ENCODE data around the gene MAIP1.

MAIP1 gene

DNA sequence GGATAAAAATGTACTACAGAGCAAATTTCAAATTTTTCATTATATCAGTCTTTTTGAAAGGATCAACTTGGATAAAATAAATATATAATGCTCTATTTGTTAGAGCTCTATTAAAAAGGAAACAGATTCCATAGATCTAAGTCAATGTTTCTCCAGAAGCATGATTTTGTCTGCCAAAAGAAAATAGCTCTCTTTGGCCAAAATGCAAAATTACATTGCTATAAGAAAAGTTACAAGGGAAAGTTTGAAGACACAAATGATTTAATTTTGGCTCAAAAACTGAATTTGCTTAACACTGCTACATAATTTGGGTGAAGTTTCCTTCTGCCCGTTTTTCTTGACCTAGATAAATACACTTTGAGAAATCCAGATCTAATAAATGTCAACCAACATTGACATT, 28.6 kb upstream of the MAIP1 start:
- no peak overlapping the region for H3K4me3 ChIP-seq (ENCODE audit: low read depth in 1 of 2, low read length in 2 of 2)
- peaks cover 7% of the 10 kb centered on the region in 2 donors for H3K36me3 ChIP-seq (ENCODE audit: control insufficient read depth in 1 of 2, insufficient read depth in 2 of 2, low read length in 2 of 2)

DNA sequence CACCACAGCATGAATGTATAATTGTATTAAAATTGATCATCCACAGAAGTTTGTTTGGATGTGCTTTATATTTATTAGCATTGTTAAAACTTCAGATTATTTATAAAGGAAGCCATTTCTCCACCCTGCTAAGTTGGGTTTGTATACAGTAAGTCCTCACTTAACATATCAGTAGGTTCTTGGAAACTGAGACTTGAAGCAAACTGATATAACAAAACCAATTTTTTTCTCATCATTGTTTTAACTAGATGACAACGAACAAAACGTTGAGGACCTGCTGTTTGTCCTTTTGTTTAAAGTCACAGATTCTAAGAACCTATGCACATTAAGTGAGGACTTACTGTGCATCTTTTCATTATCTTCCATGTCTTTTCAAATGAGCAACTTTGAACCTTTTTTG, 27.2 kb upstream of the MAIP1 start:
- H3K9me3 ChIP-seq (ENCODE audit: control insufficient read depth in 1 of 2, low read length in 2 of 2), result no peaks in the 10 kb centered on the region
- H3K27ac ChIP-seq (ENCODE audit: low read length), result no peak overlapping the region
- no peaks in the 10 kb centered on the region for H3K4me1 ChIP-seq (ENCODE audit: control insufficient read depth in 1 of 2, insufficient read depth in 2 of 2, low read length in 2 of 2)
- H3K36me3 ChIP-seq (ENCODE audit: control insufficient read depth in 1 of 2, insufficient read depth in 2 of 2, low read length in 2 of 2), result peaks cover 18 to 19% of the 10 kb centered on the region in 2 donors
- no peak overlapping the region for H3K4me3 ChIP-seq (ENCODE audit: low read depth in 1 of 2, low read length in 2 of 2)
- no peaks in the 10 kb centered on the region for H3K27me3 ChIP-seq (ENCODE audit: low read depth, low read length)

More for the DNA sequence above, 28.6 kb upstream of the MAIP1 start:
- peaks cover 0 to 5% of the 10 kb centered on the region in 2 donors for H3K4me1 ChIP-seq (ENCODE audit: control insufficient read depth in 1 of 2, insufficient read depth in 2 of 2, low read length in 2 of 2)
- no peaks in the 10 kb centered on the region for H3K27me3 ChIP-seq (ENCODE audit: low read depth, low read length)
- H3K9me3 ChIP-seq (ENCODE audit: control insufficient read depth in 1 of 2, low read length in 2 of 2), result no peaks in the 10 kb centered on the region
- no peak overlapping the region for H3K27ac ChIP-seq (ENCODE audit: low read length)

DNA sequence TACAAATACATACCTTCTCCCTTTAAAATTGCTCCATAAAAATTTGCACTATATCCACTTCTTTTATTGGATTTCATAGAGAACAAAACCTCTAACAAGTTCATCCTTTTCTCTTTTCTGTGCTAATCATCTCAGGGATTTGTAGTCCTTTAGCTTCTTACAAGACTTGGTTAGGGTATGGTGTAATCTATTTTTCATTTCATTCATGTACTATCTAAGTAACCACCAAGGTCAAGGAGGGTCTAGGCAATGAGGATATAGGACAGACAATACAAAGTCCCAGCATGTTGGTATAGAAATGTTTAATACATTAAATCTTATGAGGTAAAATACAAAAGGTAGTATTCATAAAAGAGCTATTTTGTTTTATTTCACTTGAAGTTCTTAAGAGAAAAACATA, 26.8 kb upstream of the MAIP1 start:
- H3K36me3 ChIP-seq (ENCODE audit: control insufficient read depth in 1 of 2, insufficient read depth in 2 of 2, low read length in 2 of 2), result peaks cover 19% of the 10 kb centered on the region in 2 donors
- no peaks in the 10 kb centered on the region for H3K27me3 ChIP-seq (ENCODE audit: low read depth, low read length)
- H3K27ac ChIP-seq (ENCODE audit: low read length), result no peak overlapping the region
- H3K4me3 ChIP-seq (ENCODE audit: low read depth in 1 of 2, low read length in 2 of 2), result no peak overlapping the region
- no peaks in the 10 kb centered on the region for H3K4me1 ChIP-seq (ENCODE audit: control insufficient read depth in 1 of 2, insufficient read depth in 2 of 2, low read length in 2 of 2)
- H3K9me3 ChIP-seq (ENCODE audit: control insufficient read depth in 1 of 2, low read length in 2 of 2), result no peaks in the 10 kb centered on the region

DNA sequence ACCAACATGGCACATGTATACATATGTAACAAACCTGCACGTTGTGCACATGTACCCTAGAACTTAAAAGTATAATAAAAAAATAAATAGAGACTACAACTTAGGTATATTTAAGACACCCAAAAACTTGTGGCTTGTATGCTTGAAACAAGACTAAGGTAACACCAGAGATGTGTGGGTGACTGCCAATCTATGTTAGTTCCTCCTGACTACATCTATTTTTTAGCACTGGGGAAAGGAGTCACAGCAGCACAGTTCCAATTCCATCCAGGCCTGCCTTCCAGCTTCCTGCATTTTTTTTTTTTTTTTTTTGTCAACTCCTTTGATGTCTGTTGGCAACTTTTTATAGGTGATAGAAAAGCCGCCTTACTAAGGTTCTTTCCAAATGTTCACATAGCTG, 26.1 kb upstream of the MAIP1 start:
- H3K27me3 ChIP-seq (ENCODE audit: low read depth, low read length), result no peaks in the 10 kb centered on the region
- no peak overlapping the region for H3K27ac ChIP-seq (ENCODE audit: low read length)
- H3K4me3 ChIP-seq (ENCODE audit: low read depth in 1 of 2, low read length in 2 of 2), result no peak overlapping the region
- peaks cover 19% of the 10 kb centered on the region in 2 donors for H3K36me3 ChIP-seq (ENCODE audit: control insufficient read depth in 1 of 2, insufficient read depth in 2 of 2, low read length in 2 of 2)
- H3K4me1 ChIP-seq (ENCODE audit: control insufficient read depth in 1 of 2, insufficient read depth in 2 of 2, low read length in 2 of 2), result no peaks in the 10 kb centered on the region
- H3K9me3 ChIP-seq (ENCODE audit: control insufficient read depth in 1 of 2, low read length in 2 of 2), result no peaks in the 10 kb centered on the region

DNA sequence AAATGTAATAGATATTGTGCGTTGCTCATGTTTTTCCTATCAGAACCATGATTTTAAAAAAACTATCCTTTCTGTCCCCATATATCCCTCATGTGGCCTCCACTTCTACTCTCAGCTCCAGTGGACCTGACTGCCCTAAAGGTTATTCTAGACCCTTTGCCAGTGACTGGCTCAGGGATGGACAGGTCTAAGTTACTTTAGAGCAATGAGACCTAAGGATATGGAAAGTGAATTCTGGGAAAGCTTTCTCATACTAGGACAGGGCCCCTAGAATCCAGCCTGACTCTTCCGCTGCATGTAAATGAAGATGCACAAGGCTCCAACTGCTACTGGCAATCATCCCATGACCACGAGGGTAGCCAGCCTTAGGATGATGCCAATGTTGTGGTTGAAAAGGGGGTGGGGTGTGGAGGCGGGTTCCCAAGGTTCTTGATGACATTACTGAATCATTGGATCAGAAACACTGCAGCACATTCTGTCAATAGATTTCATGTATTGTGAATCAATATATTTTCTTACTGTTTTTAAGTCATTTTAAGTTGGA, 23.0 kb upstream of the MAIP1 start:
- H3K9me3 ChIP-seq (ENCODE audit: control insufficient read depth in 1 of 2, low read length in 2 of 2), result no peaks in the 10 kb centered on the region
- no peak overlapping the region for H3K4me3 ChIP-seq (ENCODE audit: low read depth in 1 of 2, low read length in 2 of 2)
- H3K27me3 ChIP-seq (ENCODE audit: low read depth, low read length), result no peaks in the 10 kb centered on the region
- H3K4me1 ChIP-seq (ENCODE audit: control insufficient read depth in 1 of 2, insufficient read depth in 2 of 2, low read length in 2 of 2), result no peaks in the 10 kb centered on the region
- no peak overlapping the region for H3K27ac ChIP-seq (ENCODE audit: low read length)
- peaks cover 18 to 30% of the 10 kb centered on the region in 2 donors for H3K36me3 ChIP-seq (ENCODE audit: control insufficient read depth in 1 of 2, insufficient read depth in 2 of 2, low read length in 2 of 2)

DNA sequence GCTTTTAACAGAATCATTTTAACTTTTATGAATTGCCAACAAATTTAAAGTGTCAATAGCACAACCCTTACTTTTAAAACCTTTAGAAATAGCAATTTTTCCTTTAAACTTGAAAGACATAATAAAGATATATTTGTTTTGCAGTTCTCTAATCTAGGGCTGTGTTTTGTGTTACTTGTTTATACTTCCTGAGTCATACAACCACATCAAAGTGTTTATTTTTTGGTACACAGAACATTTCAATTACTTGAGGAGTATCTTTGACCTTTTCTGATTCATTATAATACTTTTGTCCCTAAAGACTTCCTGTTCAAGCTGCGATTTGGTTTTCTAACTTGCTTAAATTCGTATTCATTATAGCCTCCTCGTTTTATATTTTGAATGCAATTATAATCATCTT, 21.9 kb upstream of the MAIP1 start:
- no peak overlapping the region for H3K27ac ChIP-seq (ENCODE audit: low read length)
- peaks cover 22 to 33% of the 10 kb centered on the region in 2 donors for H3K36me3 ChIP-seq (ENCODE audit: control insufficient read depth in 1 of 2, insufficient read depth in 2 of 2, low read length in 2 of 2)
- no peaks in the 10 kb centered on the region for H3K4me1 ChIP-seq (ENCODE audit: control insufficient read depth in 1 of 2, insufficient read depth in 2 of 2, low read length in 2 of 2)

DNA sequence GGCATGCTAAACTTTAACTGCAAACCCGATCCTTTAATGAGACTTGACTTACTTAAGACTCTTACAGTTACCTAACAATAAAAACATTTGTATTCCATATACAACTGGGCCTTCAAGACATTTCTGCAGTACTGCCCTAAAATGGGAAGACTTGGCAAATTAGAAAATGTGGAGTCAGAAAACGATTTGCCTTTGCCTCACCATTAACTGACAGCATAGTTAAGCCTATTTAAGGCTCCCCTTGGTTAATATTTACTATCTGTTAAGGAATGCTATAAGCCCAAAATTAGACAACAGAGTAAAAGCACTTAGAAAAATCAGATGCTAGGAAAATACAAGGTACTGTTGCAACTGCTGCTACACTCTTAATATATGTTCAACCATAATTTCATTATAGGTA, 18.8 kb upstream of the MAIP1 start:
- no peaks in the 10 kb centered on the region for H3K27me3 ChIP-seq (ENCODE audit: low read depth, low read length)
- peaks cover 32 to 37% of the 10 kb centered on the region in 2 donors for H3K36me3 ChIP-seq (ENCODE audit: control insufficient read depth in 1 of 2, insufficient read depth in 2 of 2, low read length in 2 of 2)
- H3K27ac ChIP-seq (ENCODE audit: low read length), result no peak overlapping the region
- no peak overlapping the region for H3K4me3 ChIP-seq (ENCODE audit: low read depth in 1 of 2, low read length in 2 of 2)
- no peaks in the 10 kb centered on the region for H3K9me3 ChIP-seq (ENCODE audit: control insufficient read depth in 1 of 2, low read length in 2 of 2)
- H3K4me1 ChIP-seq (ENCODE audit: control insufficient read depth in 1 of 2, insufficient read depth in 2 of 2, low read length in 2 of 2), result no peaks in the 10 kb centered on the region

More for the DNA sequence above, 21.9 kb upstream of the MAIP1 start:
- Histone ChIP-seq H3K9me3 (ENCODE audit: control insufficient read depth in 1 of 2, low read length in 2 of 2) (no peaks in the 10 kb centered on the region), H3K27me3 (ENCODE audit: low read depth, low read length) (no peaks in the 10 kb centered on the region), H3K4me3 (ENCODE audit: low read depth in 1 of 2, low read length in 2 of 2) (no peak overlapping the region)

DNA sequence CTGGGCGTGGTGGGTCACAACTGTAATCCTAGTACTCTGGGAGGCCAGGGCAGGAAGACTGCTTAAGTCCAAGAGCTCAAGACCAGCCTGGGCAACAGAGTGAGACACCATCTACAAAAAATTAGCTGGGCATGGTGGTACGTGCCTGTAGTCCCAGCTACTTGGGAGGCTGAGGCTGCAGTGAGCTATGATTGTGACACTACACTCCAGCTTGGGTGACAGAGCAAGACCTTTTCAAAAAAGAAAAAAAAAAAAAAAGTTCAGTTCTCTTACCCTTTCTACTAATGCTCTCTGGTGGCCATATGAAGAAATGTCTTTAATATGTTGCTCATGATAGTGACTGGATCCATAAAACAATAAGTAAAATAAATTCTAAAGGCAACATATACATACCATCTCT, 15.0 kb upstream of the MAIP1 start:
- H3K27ac ChIP-seq (ENCODE audit: low read length), result no peak overlapping the region
- no peak overlapping the region for H3K4me3 ChIP-seq (ENCODE audit: low read depth in 1 of 2, low read length in 2 of 2)
- H3K4me1 ChIP-seq (ENCODE audit: control insufficient read depth in 1 of 2, insufficient read depth in 2 of 2, low read length in 2 of 2), result no peaks in the 10 kb centered on the region
- H3K36me3 ChIP-seq (ENCODE audit: control insufficient read depth in 1 of 2, insufficient read depth in 2 of 2, low read length in 2 of 2), result peaks cover 29 to 32% of the 10 kb centered on the region in 2 donors
- H3K9me3 ChIP-seq (ENCODE audit: control insufficient read depth in 1 of 2, low read length in 2 of 2), result no peaks in the 10 kb centered on the region
- H3K27me3 ChIP-seq (ENCODE audit: low read depth, low read length), result no peaks in the 10 kb centered on the region

DNA sequence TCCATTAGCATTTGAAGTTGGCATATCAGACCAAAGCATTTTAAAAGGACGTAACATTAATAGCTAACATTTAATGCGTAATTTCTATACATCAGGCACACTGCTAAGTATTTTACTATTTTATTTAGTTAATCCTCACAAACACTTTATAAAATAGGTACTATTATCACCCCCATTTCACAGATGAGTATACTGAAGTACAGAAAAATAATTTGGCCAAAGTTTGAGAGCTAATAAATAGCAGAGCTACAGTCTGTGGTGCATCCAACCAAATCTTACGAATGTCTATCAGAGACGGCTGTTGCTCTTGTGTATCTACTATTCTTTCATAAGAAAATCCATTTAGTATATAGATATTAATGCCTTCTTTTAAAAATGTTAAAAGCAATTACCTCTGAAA, 12.0 kb upstream of the MAIP1 start:
- H3K9me3 ChIP-seq (ENCODE audit: control insufficient read depth in 1 of 2, low read length in 2 of 2), result no peaks in the 10 kb centered on the region
- H3K4me3 ChIP-seq (ENCODE audit: low read depth in 1 of 2, low read length in 2 of 2), result no peak overlapping the region
- H3K27me3 ChIP-seq (ENCODE audit: low read depth, low read length), result no peaks in the 10 kb centered on the region
- H3K36me3 ChIP-seq (ENCODE audit: control insufficient read depth in 1 of 2, insufficient read depth in 2 of 2, low read length in 2 of 2), result peaks cover 28 to 47% of the 10 kb centered on the region in 2 donors
- H3K4me1 ChIP-seq (ENCODE audit: control insufficient read depth in 1 of 2, insufficient read depth in 2 of 2, low read length in 2 of 2), result no peaks in the 10 kb centered on the region
- H3K27ac ChIP-seq (ENCODE audit: low read length), result no peak overlapping the region

DNA sequence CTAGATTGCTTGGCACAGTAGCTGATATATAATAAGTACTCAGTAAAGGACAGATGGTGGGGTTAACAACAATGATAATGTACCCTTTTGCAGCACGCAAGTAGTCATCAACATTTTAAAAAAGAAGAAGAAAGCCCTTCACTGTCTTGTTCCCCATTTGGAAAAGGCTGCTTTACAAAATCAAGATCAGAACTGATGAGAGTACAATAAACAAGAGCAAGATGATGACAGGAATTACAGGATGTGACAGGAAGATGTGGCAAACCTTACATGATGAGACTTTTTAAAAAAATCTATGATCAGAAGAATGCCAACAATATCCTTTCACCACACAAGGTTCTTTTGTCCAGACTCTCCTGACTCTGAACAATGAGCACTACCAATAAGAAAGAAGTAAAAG, 9.2 kb upstream of the MAIP1 start:
- Histone ChIP-seq H3K27ac (ENCODE audit: low read length) (no peak overlapping the region), H3K36me3 (ENCODE audit: control insufficient read depth in 1 of 2, insufficient read depth in 2 of 2, low read length in 2 of 2) (peaks cover 25 to 42% of the 10 kb centered on the region in 2 donors), H3K4me3 (ENCODE audit: low read depth in 1 of 2, low read length in 2 of 2) (no peak overlapping the region), H3K4me1 (ENCODE audit: control insufficient read depth in 1 of 2, insufficient read depth in 2 of 2, low read length in 2 of 2) (no peaks in the 10 kb centered on the region), H3K27me3 (ENCODE audit: low read depth, low read length) (no peaks in the 10 kb centered on the region), H3K9me3 (ENCODE audit: control insufficient read depth in 1 of 2, low read length in 2 of 2) (no peaks in the 10 kb centered on the region)

DNA sequence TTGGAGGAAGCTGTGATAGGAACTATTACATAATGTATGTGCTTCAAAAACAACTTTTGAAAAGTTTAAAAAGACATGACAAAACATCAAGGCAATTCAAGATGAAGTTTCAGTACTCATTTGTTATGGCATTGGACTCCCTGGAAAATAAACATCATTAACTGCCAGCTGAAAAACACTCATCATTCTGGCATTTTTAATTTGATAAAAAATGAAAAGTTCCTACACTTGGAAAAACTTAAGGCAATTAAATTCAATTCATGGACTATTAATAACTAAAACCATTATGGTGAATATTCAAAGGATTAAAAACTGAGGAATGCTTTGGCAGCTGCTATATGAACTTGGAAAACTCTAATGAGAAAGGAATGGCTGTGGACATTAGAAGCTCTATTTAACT, 8.5 kb upstream of the MAIP1 start:
- Histone ChIP-seq H3K27me3 (ENCODE audit: low read depth, low read length) (no peaks in the 10 kb centered on the region), H3K4me3 (ENCODE audit: low read depth in 1 of 2, low read length in 2 of 2) (no peak overlapping the region), H3K4me1 (ENCODE audit: control insufficient read depth in 1 of 2, insufficient read depth in 2 of 2, low read length in 2 of 2) (no peaks in the 10 kb centered on the region), H3K27ac (ENCODE audit: low read length) (no peak overlapping the region), H3K36me3 (ENCODE audit: control insufficient read depth in 1 of 2, insufficient read depth in 2 of 2, low read length in 2 of 2) (peaks cover 25 to 42% of the 10 kb centered on the region in 2 donors), H3K9me3 (ENCODE audit: control insufficient read depth in 1 of 2, low read length in 2 of 2) (no peaks in the 10 kb centered on the region)

DNA sequence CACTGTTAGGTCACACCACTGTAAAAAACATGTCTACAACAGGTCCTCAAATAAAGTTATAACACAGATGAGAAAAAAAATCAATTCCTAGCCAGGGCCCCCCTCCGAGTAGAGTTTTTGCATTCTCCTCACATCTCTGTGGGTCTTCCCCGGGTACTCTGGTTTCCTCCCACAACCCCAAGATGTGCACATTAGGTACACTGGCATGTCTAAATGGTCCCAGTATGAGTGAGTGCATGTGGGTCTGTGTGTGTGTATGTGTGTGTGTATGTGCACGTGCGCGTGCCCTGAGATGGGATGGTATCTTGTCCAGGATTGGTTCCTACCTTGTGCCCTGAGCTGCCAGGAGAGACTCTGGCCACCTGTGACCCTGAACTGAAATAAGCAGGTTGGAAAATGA, 5.0 kb upstream of the MAIP1 start:
- Histone ChIP-seq H3K9me3 (ENCODE audit: control insufficient read depth in 1 of 2, low read length in 2 of 2) (no peaks in the 10 kb centered on the region), H3K4me1 (ENCODE audit: control insufficient read depth in 1 of 2, insufficient read depth in 2 of 2, low read length in 2 of 2) (peaks cover 0 to 15% of the 10 kb centered on the region in 2 donors), H3K27ac (ENCODE audit: low read length) (no peak overlapping the region), H3K4me3 (ENCODE audit: low read depth in 1 of 2, low read length in 2 of 2) (no peak overlapping the region), H3K36me3 (ENCODE audit: control insufficient read depth in 1 of 2, insufficient read depth in 2 of 2, low read length in 2 of 2) (peaks cover 20 to 34% of the 10 kb centered on the region in 2 donors), H3K27me3 (ENCODE audit: low read depth, low read length) (no peaks in the 10 kb centered on the region)
